GM19240 (cell line): ENCODE results near the gene STX1B.

Experiments
- DNase-seq: peaks from one replicate; pipeline ENCODE4 v3.0.0; 2011; ENCODE audit warnings: low spot score; ENCODE audit not compliant: insufficient read length

Gene STX1B

GRCh38 chr16:30980023-30980371 lies 30.4 kb downstream of the STX1B start:
- DNase-seq = no peak

GRCh38 chr16:30979170-30980022 lies 31.0 kb downstream of the STX1B start:
- DNase-seq = no peak

GRCh38 chr16:30977502-30977901 lies 32.9 kb downstream of the STX1B start:
- no peak for DNase-seq

GRCh38 chr16:30976486-30976885 lies 34.0 kb downstream of the STX1B start:
- no peak for DNase-seq

- DNase-seq = no peak
These were observed 36.1 kb downstream of the STX1B start for GRCh38 chr16:30974348-30974747.

- DNase-seq = no peak
These were observed 37.6 kb downstream of the STX1B start for GRCh38 chr16:30972872-30973271.

GRCh38 chr16:30971298-30971697 lies 39.1 kb downstream of the STX1B start:
- DNase-seq = no peak

GRCh38 chr16:30969246-30969842 lies 41.1 kb downstream of the STX1B start:
- no peak for DNase-seq

- DNase-seq = no peak
These were observed 42.6 kb downstream of the STX1B start for GRCh38 chr16:30967795-30968194.

- DNase-seq = no peak
These were observed 44.3 kb downstream of the STX1B start for GRCh38 chr16:30966033-30966619.

- no peak for DNase-seq
These were observed 45.0 kb downstream of the STX1B start for GRCh38 chr16:30965436-30965835.

- DNase-seq = no peak
These were observed 45.7 kb downstream of the STX1B start for GRCh38 chr16:30964574-30965226.

- DNase-seq = no peak
These were observed 46.4 kb downstream of the STX1B start for GRCh38 chr16:30963925-30964511.

GRCh38 chr16:30961384-30961783 lies 49.1 kb downstream of the STX1B start:
- DNase-seq = no peak

- peak; percentile 79 for DNase-seq
These were observed 52.0 kb downstream of the STX1B start for GRCh38 chr16:30958175-30959079.

- DNase-seq = peak; percentile 98
These were observed 52.8 kb downstream of the STX1B start, which contains the start of gene SETD1A for GRCh38 chr16:30957456-30958174. Gene SETD1A (plus strand): TSS chr16:30957754. CDS start chr16:30958732, 978 bp downstream.

GRCh38 chr16:30956601-30957455 lies 53.6 kb downstream of the STX1B start:
- peak; percentile 70 for DNase-seq

- DNase-seq = no peak
These were observed 55.4 kb downstream of the STX1B start for GRCh38 chr16:30954993-30955392.
